HFFc6 (cell line): Measurements from ENCODE around the gene TMEM52B. TPM values are rescaled to one million over a fixed set of nuclear protein-coding genes. Genes with fewer than 3 reads are reported as not detected.
"Not testable (repeated sequence)": the region's sequence is repeated elsewhere in the genome, so short reads cannot be mapped to it uniquely, and the experiment has no call there.

ENCODE experiments used
- DNase-seq: peaks from one replicate; pipeline ENCODE4 v3.0.0-alpha.2; 2018
- H3K27ac Mint-ChIP-seq: 2 replicates; pipeline ENCODE4 v1.8.0; 2020; ENCODE audit warnings: mild to moderate bottlenecking, mixed read lengths
- H3K27me3 Mint-ChIP-seq: 2 replicates; pipeline ENCODE4 v1.8.0; 2021; ENCODE audit warnings: mild to moderate bottlenecking, moderate library complexity, mixed read lengths; ENCODE audit not compliant: insufficient read depth
- H3K36me3 Mint-ChIP-seq: 2 replicates; pipeline ENCODE4 v1.8.0; 2021; ENCODE audit warnings: low read depth, mixed read lengths
- H3K4me1 Mint-ChIP-seq: 2 replicates; pipeline ENCODE4 v1.8.0; 2020; ENCODE audit warnings: low read depth, mixed read lengths
- H3K4me3 Mint-ChIP-seq: 2 replicates; pipeline ENCODE4 v1.8.0; 2020; ENCODE audit warnings: mild to moderate bottlenecking, moderate library complexity, mixed read lengths
- H3K9me3 Mint-ChIP-seq: 2 replicates; pipeline ENCODE4 v1.8.0; 2020; ENCODE audit warnings: mild to moderate bottlenecking, mixed read lengths
- CTCF ChIP-seq: fragments of 200-600 bp; sonication (generic); IDR thresholded peaks from 2 replicates; pipeline ENCODE4 v1.5.0; 2021; ENCODE audit warnings: antibody characterized with exemption, mild to moderate bottlenecking
- total RNA-seq, 6 experiments: library from RNA; stranded (reverse); fragmentation: NEBNext Ultra II Directional; extraction: Animal tissue kit (Norgen Biotek cat#: 25700); gene quantifications; 2 replicates in 1 of 6; 3 replicates in 5 of 6; pipeline ENCODE4 v1.2.3, GENCODE V29; 2021

TMEM52B gene
- total RNA-seq, 6 experiments from 2014 or later: 0.74 to 2.3 (median 1.1) TPM

GRCh38 chr12:10190558-10191388 is 11.9 kb downstream of the TMEM52B start:
- TF ChIP-seq CTCF: peak; percentile 81
- Mint-ChIP-seq H3K4me1 (peaks cover 63% of the 10 kb centered on the region), H3K27ac (peak overlapping the region; percentile 87), H3K9me3 (no peaks in the 10 kb centered on the region), H3K27me3 (peaks cover 2% of the 10 kb centered on the region), H3K4me3 (peak overlapping the region; percentile 64), H3K36me3 (no peaks in the 10 kb centered on the region)
- peak; percentile 78 for DNase-seq

GRCh38 chr12:10191865-10192264 is 13.0 kb downstream of the TMEM52B start:
- H3K4me1 Mint-ChIP-seq: peaks cover 63% of the 10 kb centered on the region
- peak overlapping the region; percentile 87 for H3K27ac Mint-ChIP-seq
- peak; percentile 93 for DNase-seq
- H3K4me3 Mint-ChIP-seq: peak overlapping the region; percentile 64
- TF ChIP-seq CTCF: no peak
- H3K36me3 Mint-ChIP-seq: no peaks in the 10 kb centered on the region
- H3K9me3 Mint-ChIP-seq: no peaks in the 10 kb centered on the region
- H3K27me3 Mint-ChIP-seq: peaks cover 2% of the 10 kb centered on the region

GRCh38 chr12:10194160-10194670 is 15.4 kb downstream of the TMEM52B start:
- Mint-ChIP-seq H3K27ac (peak overlapping the region; percentile 36), H3K4me1 (peaks cover 59% of the 10 kb centered on the region), H3K4me3 (peak overlapping the region; percentile 0; the same call in 1 of the 2 replicates), H3K9me3 (no peaks in the 10 kb centered on the region), H3K36me3 (no peaks in the 10 kb centered on the region), H3K27me3 (peaks cover 2% of the 10 kb centered on the region)
- peak; percentile 62 for DNase-seq
- TF ChIP-seq CTCF: no peak

GRCh38 chr12:10196210-10196609 is 17.4 kb downstream of the TMEM52B start:
- H3K36me3 Mint-ChIP-seq: no peaks in the 10 kb centered on the region
- no peak overlapping the region for H3K4me3 Mint-ChIP-seq
- H3K4me1 Mint-ChIP-seq: peaks cover 39% of the 10 kb centered on the region
- DNase-seq: no peak
- TF ChIP-seq CTCF: no peak
- no peak overlapping the region for H3K27ac Mint-ChIP-seq
- H3K27me3 Mint-ChIP-seq: peaks cover 2% of the 10 kb centered on the region
- H3K9me3 Mint-ChIP-seq: no peaks in the 10 kb centered on the region

GRCh38 chr12:10197879-10198278 is 19.0 kb downstream of the TMEM52B start:
- Mint-ChIP-seq H3K27ac (no peak overlapping the region), H3K4me3 (no peak overlapping the region), H3K36me3 (no peaks in the 10 kb centered on the region), H3K27me3 (peaks cover 2% of the 10 kb centered on the region), H3K9me3 (no peaks in the 10 kb centered on the region), H3K4me1 (peaks cover 30% of the 10 kb centered on the region)
- no peak for TF ChIP-seq CTCF
- no peak for DNase-seq

GRCh38 chr12:10204495-10204894 is 25.7 kb downstream of the TMEM52B start:
- H3K9me3 Mint-ChIP-seq, H3K36me3 Mint-ChIP-seq, DNase-seq, H3K27me3 Mint-ChIP-seq, H3K4me3 Mint-ChIP-seq: not testable (repeated sequence)
- H3K4me1 Mint-ChIP-seq: peaks cover 24% of the 10 kb centered on the region
- peak overlapping the region; percentile 95 for H3K27ac Mint-ChIP-seq
